ENCODE data around the gene NLRC5. TPM values are rescaled to one million over a fixed set of nuclear protein-coding genes. Genes with fewer than 3 reads are reported as not detected.

NLRC5 gene
- total RNA-seq, 4 donors from 2014 or later = 20.6 to 189 (median 43.2) TPM

DNA sequence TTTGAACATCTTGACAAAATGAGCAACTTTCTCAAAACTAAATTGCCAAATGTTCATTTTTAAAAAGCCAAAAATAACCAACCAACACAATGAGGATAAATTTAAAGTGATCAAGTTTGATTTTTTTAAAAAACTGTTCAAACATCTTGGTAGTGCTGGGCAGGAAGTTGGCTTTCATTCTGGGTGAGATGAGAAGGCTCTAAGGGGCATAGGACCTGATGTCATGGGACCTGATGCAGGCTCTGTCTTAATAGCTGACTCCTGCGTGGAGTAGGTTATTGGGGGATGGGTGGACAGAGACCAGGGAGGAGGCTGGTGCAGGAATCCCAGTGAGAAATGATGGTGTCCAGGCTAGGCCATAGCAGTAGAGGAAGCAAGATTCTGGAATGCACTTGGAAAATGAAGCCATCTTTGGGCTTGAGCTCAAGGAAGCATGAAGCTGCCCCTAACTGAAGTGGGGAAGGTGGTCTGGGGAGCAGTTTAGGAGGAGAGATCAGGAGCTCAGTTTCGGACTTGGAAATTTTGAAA is 20.4 kb downstream of the NLRC5 start:
- no peak for ATAC-seq (ENCODE audit: low FRiP score)
- TF ChIP-seq, protein P1, sequence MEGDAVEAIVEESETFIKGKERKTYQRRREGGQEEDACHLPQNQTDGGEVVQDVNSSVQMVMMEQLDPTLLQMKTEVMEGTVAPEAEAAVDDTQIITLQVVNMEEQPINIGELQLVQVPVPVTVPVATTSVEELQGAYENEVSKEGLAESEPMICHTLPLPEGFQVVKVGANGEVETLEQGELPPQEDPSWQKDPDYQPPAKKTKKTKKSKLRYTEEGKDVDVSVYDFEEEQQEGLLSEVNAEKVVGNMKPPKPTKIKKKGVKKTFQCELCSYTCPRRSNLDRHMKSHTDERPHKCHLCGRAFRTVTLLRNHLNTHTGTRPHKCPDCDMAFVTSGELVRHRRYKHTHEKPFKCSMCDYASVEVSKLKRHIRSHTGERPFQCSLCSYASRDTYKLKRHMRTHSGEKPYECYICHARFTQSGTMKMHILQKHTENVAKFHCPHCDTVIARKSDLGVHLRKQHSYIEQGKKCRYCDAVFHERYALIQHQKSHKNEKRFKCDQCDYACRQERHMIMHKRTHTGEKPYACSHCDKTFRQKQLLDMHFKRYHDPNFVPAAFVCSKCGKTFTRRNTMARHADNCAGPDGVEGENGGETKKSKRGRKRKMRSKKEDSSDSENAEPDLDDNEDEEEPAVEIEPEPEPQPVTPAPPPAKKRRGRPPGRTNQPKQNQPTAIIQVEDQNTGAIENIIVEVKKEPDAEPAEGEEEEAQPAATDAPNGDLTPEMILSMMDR (IDR thresholded peaks at IDR 0.05) = no peak
- no peak for DNase-seq (ENCODE audit: low spot score)

DNA sequence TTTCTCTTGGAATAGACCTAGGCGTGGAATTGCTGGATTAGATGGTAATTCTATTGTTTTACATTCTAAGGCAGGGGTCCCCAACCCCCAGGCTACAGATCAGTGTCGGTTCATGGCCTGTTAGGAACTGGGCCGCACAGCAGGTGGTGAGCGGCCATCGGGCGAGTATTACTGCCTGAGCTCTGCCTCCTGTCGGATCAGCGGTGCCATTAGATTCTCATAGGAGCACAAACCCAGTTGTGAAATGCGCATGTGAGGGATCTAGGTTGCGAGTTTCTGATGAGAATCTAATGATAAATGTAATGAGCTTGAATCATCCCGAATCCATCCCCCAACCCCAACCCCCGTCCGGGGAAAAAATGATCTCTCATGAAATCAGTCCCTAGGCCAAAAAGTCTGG is 23.0 kb downstream of the NLRC5 start:
- TF ChIP-seq, protein P1 (IDR thresholded peaks at IDR 0.05) = no peak
- ATAC-seq (ENCODE audit: low FRiP score) (no peak), DNase-seq (ENCODE audit: low spot score) (no peak)

DNA sequence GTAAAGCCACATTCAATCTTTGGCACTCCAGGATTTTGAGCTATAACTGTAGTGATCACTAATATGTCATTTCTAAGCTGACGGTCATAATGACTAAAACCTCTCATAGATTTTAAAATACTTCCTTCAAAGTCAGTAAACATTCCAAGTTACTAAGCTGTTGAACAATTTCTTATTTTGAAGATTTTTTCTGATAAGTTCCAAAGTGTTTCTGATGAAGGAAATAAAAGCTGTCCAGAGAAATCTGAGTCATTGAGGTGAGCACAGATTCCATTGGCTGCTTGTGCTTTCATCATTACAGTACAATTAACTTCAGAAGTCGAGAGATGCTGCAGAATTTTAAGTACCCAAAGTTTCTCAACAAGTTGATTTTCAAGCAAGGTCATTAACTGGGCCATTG is 23.9 kb downstream of the NLRC5 start:
- ATAC-seq (ENCODE audit: low FRiP score) = no peak
- DNase-seq (ENCODE audit: low spot score) = no peak
- TF ChIP-seq, protein P1 (IDR thresholded peaks at IDR 0.05) = no peak

DNA sequence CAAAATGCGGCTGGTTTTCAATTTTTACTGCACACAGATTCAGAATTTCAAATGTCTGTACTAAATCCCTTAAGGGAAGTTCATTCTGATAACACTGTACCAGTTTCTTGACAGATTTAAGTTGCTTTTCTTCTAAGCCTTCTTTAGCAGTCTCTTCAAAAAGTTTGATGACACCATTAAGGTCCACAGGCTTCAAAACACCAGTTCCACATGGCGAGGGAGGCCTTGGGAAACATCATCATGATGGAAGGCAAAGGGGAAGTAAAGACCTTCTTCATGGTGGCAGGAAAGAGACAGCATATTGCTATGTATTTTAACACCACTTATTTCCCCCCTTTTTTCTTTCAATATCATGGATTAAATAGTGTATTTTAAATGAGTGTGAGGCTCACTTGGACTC is 24.5 kb downstream of the NLRC5 start:
- no peak for ATAC-seq (ENCODE audit: low FRiP score)
- no peak for DNase-seq (ENCODE audit: low spot score)
- TF ChIP-seq, protein P1 (IDR thresholded peaks at IDR 0.05) = no peak

DNA sequence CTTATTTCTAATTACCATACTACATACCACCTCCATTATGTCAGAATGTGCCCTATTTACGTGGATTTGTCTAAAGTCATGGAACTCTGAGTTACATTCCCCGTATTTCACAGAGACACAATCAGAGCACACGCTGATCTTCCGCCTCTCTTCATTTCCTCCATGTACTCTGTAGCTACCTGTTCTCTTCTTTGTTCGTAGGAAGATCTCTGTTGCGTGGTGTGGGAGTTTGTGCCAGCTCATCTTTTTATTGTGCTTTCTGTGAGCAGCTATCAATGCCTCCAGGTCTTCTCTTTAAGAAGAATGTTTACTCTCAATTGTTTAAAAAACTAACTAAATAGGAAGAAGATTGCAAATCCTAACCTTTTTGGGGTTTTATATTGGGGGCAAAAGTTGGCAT is 26.9 kb downstream of the NLRC5 start:
- TF ChIP-seq, protein P1 (IDR thresholded peaks at IDR 0.05) = no peak
- ATAC-seq (ENCODE audit: low FRiP score) (no peak), DNase-seq (ENCODE audit: low spot score) (no peak)

DNA sequence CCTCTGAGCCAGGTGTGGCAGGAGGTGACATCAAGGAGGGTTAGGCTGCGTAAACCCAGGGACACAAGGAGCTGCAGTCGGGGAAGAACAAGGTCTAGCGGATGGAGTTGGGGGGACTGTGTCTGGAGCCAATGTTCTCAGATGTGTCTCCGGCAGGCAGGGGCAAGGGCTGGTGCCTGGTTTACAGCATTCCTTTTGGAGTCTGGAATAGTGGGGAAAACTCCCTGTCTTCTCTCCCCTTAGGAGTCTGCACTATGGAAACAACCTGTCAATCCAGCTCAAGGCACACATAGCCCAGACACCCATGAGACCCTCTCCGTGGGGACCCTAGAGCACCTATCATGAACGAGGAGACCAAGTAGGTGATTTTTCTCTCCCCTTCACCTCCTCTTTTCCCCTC is 27.5 kb downstream of the NLRC5 start:
- DNase-seq (ENCODE audit: low spot score) (no peak), ATAC-seq (ENCODE audit: low FRiP score) (no peak)
- TF ChIP-seq, protein P1 (IDR thresholded peaks at IDR 0.05) = no peak

DNA sequence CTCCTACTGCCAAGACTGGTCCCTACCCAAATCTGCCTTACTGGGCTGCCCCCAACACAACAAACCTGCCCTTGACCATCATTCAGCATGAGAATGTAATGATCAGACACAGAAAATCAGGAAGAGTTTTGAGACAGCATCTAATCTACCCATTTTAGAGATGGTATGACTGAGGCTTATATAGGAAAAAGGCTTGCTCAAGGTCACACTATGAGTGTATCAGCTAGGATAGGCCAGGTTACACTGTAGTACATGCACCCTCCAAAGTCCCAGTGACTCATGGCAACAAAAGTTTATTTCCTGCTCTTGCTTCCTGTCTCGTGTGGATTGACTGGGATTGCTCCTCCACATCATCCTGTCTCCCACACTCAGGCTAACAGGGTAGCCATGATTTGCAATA is 27.9 kb downstream of the NLRC5 start:
- ATAC-seq (ENCODE audit: low FRiP score) (no peak), DNase-seq (ENCODE audit: low spot score) (no peak)
- TF ChIP-seq, protein P1 (IDR thresholded peaks at IDR 0.05) = no peak

Data from omental fat pad (tissue), 4 donors.